Tibial nerve (tissue), 4 donors: ENCODE data around the gene GRID1.

Experiments
- EP300 ChIP-seq, 2 donors: sonication (generic); formaldehyde crosslinking; IDR thresholded peaks; one replicate each; pipeline ENCODE4 v1.6.1; 2017; ENCODE audit warnings: antibody characterized with exemption in 2 of 2, mild to moderate bottlenecking in 1 of 2
- POLR2A ChIP-seq, 2 donors: fragments of 450-650 bp; IDR thresholded peaks; one replicate each; pipeline ENCODE4 v1.6.1; 2017; ENCODE audit warnings: antibody characterized with exemption in 2 of 2, mild to moderate bottlenecking in 2 of 2, moderate library complexity in 2 of 2
- TF ChIP-seq, protein P1 (sequence below), 5 experiments: fragments of 200-600 bp in 3 of 5; fragments of 450-650 bp in 2 of 5; sonication (generic) in 3 of 5; IDR thresholded peaks; one replicate each; pipeline ENCODE4 v1.5.1; 2016 to 2019; ENCODE audit warnings: antibody characterized with exemption in 5 of 5, mild to moderate bottlenecking in 3 of 5, moderate library complexity in 2 of 5

DNA sequence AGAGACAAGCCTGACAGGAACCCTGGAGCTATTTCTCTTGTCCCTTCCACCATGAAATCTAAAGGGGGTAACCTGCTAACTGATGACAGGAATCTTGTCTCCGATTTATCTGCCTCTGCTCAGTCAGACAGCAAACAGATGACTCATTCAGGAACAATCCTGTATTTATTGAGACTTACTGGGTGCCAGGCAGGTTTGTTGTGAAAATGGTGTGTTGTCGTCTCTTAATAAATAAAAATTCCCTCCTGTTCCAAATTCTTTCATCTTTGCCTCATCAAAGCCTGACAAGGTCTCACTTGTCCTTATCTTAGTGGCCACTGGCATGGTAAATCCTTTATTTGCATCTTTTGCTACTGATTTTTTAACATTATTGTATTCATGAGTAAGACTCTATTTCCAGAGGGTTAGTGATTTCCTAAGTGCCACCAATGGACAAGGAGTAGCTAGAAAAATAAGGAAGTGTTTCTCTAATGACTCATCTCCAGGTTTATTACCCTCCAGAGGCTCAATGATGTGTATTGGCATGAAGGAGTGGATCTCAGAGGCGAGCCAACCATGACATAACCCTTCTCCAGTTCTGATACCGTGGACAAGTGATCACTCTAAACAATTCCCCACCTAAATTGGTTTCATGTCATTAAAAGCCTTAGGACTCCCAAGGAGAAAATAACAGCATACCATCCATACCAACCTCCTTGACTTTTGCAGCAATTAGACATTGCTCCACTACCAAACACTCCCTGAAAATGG lies 724.0 kb downstream of the GRID1 start:
- TF ChIP-seq, protein P1, sequence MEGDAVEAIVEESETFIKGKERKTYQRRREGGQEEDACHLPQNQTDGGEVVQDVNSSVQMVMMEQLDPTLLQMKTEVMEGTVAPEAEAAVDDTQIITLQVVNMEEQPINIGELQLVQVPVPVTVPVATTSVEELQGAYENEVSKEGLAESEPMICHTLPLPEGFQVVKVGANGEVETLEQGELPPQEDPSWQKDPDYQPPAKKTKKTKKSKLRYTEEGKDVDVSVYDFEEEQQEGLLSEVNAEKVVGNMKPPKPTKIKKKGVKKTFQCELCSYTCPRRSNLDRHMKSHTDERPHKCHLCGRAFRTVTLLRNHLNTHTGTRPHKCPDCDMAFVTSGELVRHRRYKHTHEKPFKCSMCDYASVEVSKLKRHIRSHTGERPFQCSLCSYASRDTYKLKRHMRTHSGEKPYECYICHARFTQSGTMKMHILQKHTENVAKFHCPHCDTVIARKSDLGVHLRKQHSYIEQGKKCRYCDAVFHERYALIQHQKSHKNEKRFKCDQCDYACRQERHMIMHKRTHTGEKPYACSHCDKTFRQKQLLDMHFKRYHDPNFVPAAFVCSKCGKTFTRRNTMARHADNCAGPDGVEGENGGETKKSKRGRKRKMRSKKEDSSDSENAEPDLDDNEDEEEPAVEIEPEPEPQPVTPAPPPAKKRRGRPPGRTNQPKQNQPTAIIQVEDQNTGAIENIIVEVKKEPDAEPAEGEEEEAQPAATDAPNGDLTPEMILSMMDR (IDR thresholded peaks at IDR 0.05), result no peak
- TF ChIP-seq POLR2A (IDR thresholded peaks at IDR 0.05) (no peak), EP300 (IDR thresholded peaks at IDR 0.05) (peak in 1 of 2 donors; percentile 81)
